HepG2 (cell line): ENCODE measurements around the gene C22orf15. TPM values are rescaled to one million over a fixed set of nuclear protein-coding genes. Genes with fewer than 3 reads are reported as not detected.
A peak's percentile ranks its signal among the peaks of the same experiment; 100 is the strongest.

Experiments used
- DMAP1 ChIP-seq: IDR thresholded peaks from 2 replicates; pipeline ENCODE4 v1.6.1; 2016
- FOXK2 ChIP-seq: fragments of 450-650 bp; IDR thresholded peaks from 2 replicates; pipeline ENCODE4 v1.6.1; 2016
- FOXP1 ChIP-seq, 2 experiments: fragments of 450-650 bp in 1 of 2; IDR thresholded peaks; 2 replicates each; pipeline ENCODE4 v1.6.1; 2017 to 2018; ENCODE audit warnings: antibody characterized with exemption in 1 of 2
- HHEX ChIP-seq: IDR thresholded peaks from 2 replicates; pipeline ENCODE4 v1.6.1; 2016; ENCODE audit warnings: control low read depth
- HMGA1 ChIP-seq: sonication (generic); formaldehyde crosslinking; conservative IDR thresholded peaks from 2 replicates; pipeline ENCODE4 v1.4.0; 2020; ENCODE audit warnings: missing genetic modification reagents
- MTA1 ChIP-seq: sonication (generic); formaldehyde crosslinking; IDR thresholded peaks from 2 replicates; pipeline ENCODE4 v1.4.0; 2020; ENCODE audit warnings: missing genetic modification reagents, mild to moderate bottlenecking, borderline replicate concordance
- MXD1 ChIP-seq: sonication (generic); formaldehyde crosslinking; IDR thresholded peaks from 2 replicates; pipeline ENCODE4 v1.4.0; 2020; ENCODE audit warnings: mild to moderate bottlenecking, missing genetic modification reagents
- MYC ChIP-seq: sonication (generic); formaldehyde crosslinking; IDR thresholded peaks from 2 replicates; pipeline ENCODE4 v1.9.0; 2021; ENCODE audit warnings: missing genetic modification reagents, borderline replicate concordance
- NCOA2 ChIP-seq: sonication (generic); formaldehyde crosslinking; IDR thresholded peaks from 2 replicates; pipeline ENCODE4 v1.8.0; 2022; ENCODE audit warnings: inconsistent platforms
- NFIC ChIP-seq: IDR thresholded peaks from 2 replicates; pipeline ENCODE4 v1.6.1; 2012; ENCODE audit warnings: mild to moderate bottlenecking, low read length, inconsistent platforms
- NKX3-1 ChIP-seq: sonication (generic); formaldehyde crosslinking; IDR thresholded peaks from 2 replicates; pipeline ENCODE4 v1.5.0; 2020; ENCODE audit warnings: missing genetic modification reagents
- ONECUT2 ChIP-seq: sonication (generic); formaldehyde crosslinking; IDR thresholded peaks from 2 replicates; pipeline ENCODE4 v1.4.0; 2020; ENCODE audit warnings: missing genetic modification reagents
- PAX8 ChIP-seq: sonication (generic); formaldehyde crosslinking; IDR thresholded peaks from 2 replicates; pipeline ENCODE4 v1.8.0; 2022; ENCODE audit warnings: mild to moderate bottlenecking, missing genetic modification reagents, borderline replicate concordance
- POLR2AphosphoS2 ChIP-seq: IDR thresholded peaks from 2 replicates; pipeline ENCODE4 v1.6.1; 2011; ENCODE audit warnings: low read depth, low read length, improper control_type of control experiment
- SKI ChIP-seq: fragments of 450-650 bp; IDR thresholded peaks from one replicate; pipeline ENCODE4 v1.6.1; 2018; ENCODE audit warnings: mild to moderate bottlenecking; ENCODE audit not compliant: partially characterized antibody
- SUZ12 ChIP-seq: fragments of 150-350 bp; IDR thresholded peaks from 2 replicates; pipeline ENCODE4 v1.6.1; 2014; ENCODE audit warnings: low read depth, low read length
- ZFP62 ChIP-seq: sonication (generic); formaldehyde crosslinking; IDR thresholded peaks from 2 replicates; pipeline ENCODE4 v1.4.0; 2020; ENCODE audit warnings: missing genetic modification reagents
- ZNF101 ChIP-seq: sonication (generic); formaldehyde crosslinking; IDR thresholded peaks from 2 replicates; pipeline ENCODE4 v1.4.0; 2020; ENCODE audit warnings: mild to moderate bottlenecking, low read depth, missing genetic modification reagents, borderline replicate concordance
- ZNF136 ChIP-seq: sonication (generic); formaldehyde crosslinking; IDR thresholded peaks from 2 replicates; pipeline ENCODE4 v1.8.1; 2022; ENCODE audit warnings: low read depth, mild to moderate bottlenecking, moderate library complexity, missing genetic modification reagents
- ZNF18 ChIP-seq: sonication (generic); formaldehyde crosslinking; IDR thresholded peaks from 2 replicates; pipeline ENCODE4 v1.8.0; 2022; ENCODE audit warnings: mild to moderate bottlenecking, missing genetic modification reagents; ENCODE audit not compliant: insufficient replicate concordance
- ZNF460 ChIP-seq: sonication (generic); formaldehyde crosslinking; IDR thresholded peaks from 2 replicates; pipeline ENCODE4 v1.5.1; 2020; ENCODE audit warnings: missing genetic modification reagents, mild to moderate bottlenecking, borderline replicate concordance
- ZNF501 ChIP-seq: sonication (generic); formaldehyde crosslinking; IDR thresholded peaks from 2 replicates; pipeline ENCODE4 v1.5.1; 2020; ENCODE audit warnings: mild to moderate bottlenecking, moderate library complexity, missing genetic modification reagents
- ZNF557 ChIP-seq: sonication (generic); formaldehyde crosslinking; IDR thresholded peaks from 2 replicates; pipeline ENCODE4 v1.4.0; 2020; ENCODE audit warnings: missing genetic modification reagents
- ZNF597 ChIP-seq: sonication (generic); formaldehyde crosslinking; IDR thresholded peaks from 2 replicates; pipeline ENCODE4 v1.5.0; 2020; ENCODE audit warnings: missing genetic modification reagents
- ZNF614 ChIP-seq: IDR thresholded peaks from 2 replicates; pipeline ENCODE4 v1.6.1; 2018; ENCODE audit warnings: missing biosample characterization, missing genetic modification reagents, inconsistent platforms, borderline replicate concordance
- ZNF670 ChIP-seq: sonication (generic); formaldehyde crosslinking; IDR thresholded peaks from 2 replicates; pipeline ENCODE4 v1.8.0; 2022; ENCODE audit warnings: mild to moderate bottlenecking, missing genetic modification reagents, borderline replicate concordance
- ZNF773 ChIP-seq: sonication (generic); formaldehyde crosslinking; IDR thresholded peaks from 2 replicates; pipeline ENCODE4 v1.4.0; 2020; ENCODE audit warnings: missing genetic modification reagents, borderline replicate concordance
- ZNF841 ChIP-seq: sonication (generic); formaldehyde crosslinking; IDR thresholded peaks from 2 replicates; pipeline ENCODE4 v1.8.1; 2023; ENCODE audit warnings: missing genetic modification reagents, borderline replicate concordance
- ZZZ3 ChIP-seq: sonication (generic); formaldehyde crosslinking; IDR thresholded peaks from 2 replicates; pipeline ENCODE4 v1.4.0; 2020; ENCODE audit warnings: missing genetic modification reagents, mild to moderate bottlenecking, borderline replicate concordance
- polyA plus RNA-seq, 8 experiments: library from polyadenylated mRNA; depleted of rRNA in 3 of 8; stranded (reverse) in 7 of 8; unstranded in 1 of 8; fragments of >200 nt; fragmentation: Illumina TruSeq in 4 of 8; extraction: Trizol in 4 of 8; gene quantifications; 2 replicates each; pipeline versions ENCODE4 v1.2.1 to v1.2.3, GENCODE V29; 2011 to 2016; ENCODE audit warnings: low read depth in 4 of 8, missing spikeins in 1 of 8, mixed read lengths in 1 of 8; ENCODE audit not compliant: insufficient read depth in 1 of 8
- total RNA-seq, 5 experiments: library from RNA; depleted of rRNA; stranded (reverse); fragments of >200 nt; fragmentation: Illumina TruSeq; extraction: Trizol; gene quantifications; 2 replicates each; pipeline ENCODE4 v1.2.3, GENCODE V29; 2016; ENCODE audit warnings: low read depth in 1 of 5

Gene C22orf15
- total and polyA plus RNA-seq, 2 of the 13 experiments (the other 11 are each of a cell fraction or from before 2014, with no cell fraction given), result not detected

- TF ChIP-seq ZNF597 (CRISPR knock-in tag) (0 out of 2 replicates have a peak, but pooled peaks have one; percentile 19), ZZZ3 (CRISPR knock-in tag) (peak; percentile 44; the same call in 1 of the 2 replicates), NKX3-1 (CRISPR knock-in tag) (peak; percentile 78; the same call in 1 of the 2 replicates), ZNF460 (CRISPR knock-in tag) (no peak; the same call in 1 of the 2 replicates), POLR2AphosphoS2 (no peak), SUZ12 (no peak), FOXP1 (IDR thresholded peaks at IDR 0.05) (no peak), FOXP1 (CRISPR knock-in tag; IDR thresholded peaks at IDR 0.05) (0 out of 2 replicates have a peak, but pooled peaks have one; percentile 21), DMAP1 (peak; percentile 84; the same call in 1 of the 2 replicates), MYC (CRISPR knock-in tag) (peak; percentile 90), ZNF501 (CRISPR knock-in tag) (peak; percentile 94), HHEX (CRISPR knock-in tag) (no peak), NCOA2 (CRISPR knock-in tag) (no peak; the same call in 1 of the 2 replicates), PAX8 (CRISPR knock-in tag) (no peak), ONECUT2 (no peak), HMGA1 (no peak), ZNF614 (peak; percentile 59; the same call in 1 of the 2 replicates), ZFP62 (CRISPR knock-in tag) (no peak), ZNF557 (CRISPR knock-in tag) (no peak), NFIC (no peak), ZNF136 (0 out of 2 replicates have a peak, but pooled peaks have one; percentile 86), ZNF101 (CRISPR knock-in tag) (0 out of 2 replicates have a peak, but pooled peaks have one; percentile 35), SKI (no peak), FOXK2 (no peak), ZNF773 (CRISPR knock-in tag) (peak; percentile 60; the same call in 1 of the 2 replicates), ZNF18 (CRISPR knock-in tag) (no peak), MTA1 (CRISPR knock-in tag) (no peak), MXD1 (peak; percentile 87; the same call in 1 of the 2 replicates), ZNF670 (CRISPR knock-in tag) (peak; percentile 87), ZNF841 (no peak)
These were observed 45.7 kb upstream of the C22orf15 start (continued) for GRCh38 chr22:23716811-23717801.
